Transverse colon (tissue), 4 donors: Measurements from ENCODE around the gene RNLS. TPM values are rescaled to one million over a fixed set of nuclear protein-coding genes. Genes with fewer than 3 reads are reported as not detected.

ENCODE experiments used
- DNase-seq: peaks from one replicate; pipeline ENCODE4 v3.0.0-alpha.2; 2019
- H3K27ac ChIP-seq, 4 donors: fragments of 200-600 bp; sonication (generic); 2 replicates each; pipeline ENCODE4 v1.5.1; 2016 to 2018; ENCODE audit warnings: inconsistent platforms in 4 of 4
- H3K27me3 ChIP-seq: fragments of 200-600 bp; sonication (generic); 2 replicates; pipeline ENCODE4 v1.5.1; 2017; ENCODE audit warnings: inconsistent platforms
- H3K36me3 ChIP-seq, 4 donors: fragments of 200-600 bp; sonication (generic); 2 replicates each; pipeline ENCODE4 v1.5.1; 2017 to 2019; ENCODE audit warnings: inconsistent platforms in 4 of 4
- H3K4me1 ChIP-seq, 4 donors: fragments of 200-600 bp; sonication (generic); 2 replicates each; pipeline ENCODE4 v1.5.1; 2017 to 2020; ENCODE audit warnings: inconsistent platforms in 4 of 4
- H3K4me3 ChIP-seq, 4 donors: fragments of 200-600 bp; sonication (generic); 1 replicate in 1 of 4; 2 replicates in 3 of 4; pipeline versions ENCODE4 v1.5.1 to v1.6.1; 2017 to 2019; ENCODE audit warnings: inconsistent platforms in 4 of 4
- H3K9me3 ChIP-seq, 2 donors: fragments of 200-600 bp; sonication (generic); 2 replicates each; pipeline ENCODE4 v1.5.1; 2017 to 2019; ENCODE audit warnings: inconsistent platforms in 2 of 2
- EP300 ChIP-seq: sonication (generic); formaldehyde crosslinking; IDR thresholded peaks from one replicate; pipeline ENCODE4 v1.6.1; 2017; ENCODE audit warnings: antibody characterized with exemption, low read depth
- POLR2A ChIP-seq: fragments of 450-650 bp; IDR thresholded peaks from one replicate; pipeline ENCODE4 v1.6.1; 2016; ENCODE audit warnings: antibody characterized with exemption, mild to moderate bottlenecking, moderate library complexity
- POLR2AphosphoS5 ChIP-seq, 3 donors: sonication (generic); formaldehyde crosslinking; IDR thresholded peaks; one replicate each; pipeline ENCODE4 v1.6.1; 2016; ENCODE audit warnings: antibody characterized with exemption in 3 of 3
- WGBS, 2 donors: methylation state at CpG; one replicate each; pipeline ENCODE4 v1.1.5; 2018; ENCODE audit warnings: low coverage in 1 of 2; 5-methylcytosine and 5-hydroxymethylcytosine counted together
- in situ Hi-C, 4 donors: fragments of 200-750 bp; cut with MboI; loops; one replicate each; pipeline versions ENCODE4 v1.15.0 to v1.15.1; 2017; ENCODE audit warnings: low sequenced_read_pairs in 3 of 4, low pct_ligation_motif_present in 1 of 4, low pct_unique_long_range_greater_than_20kb in 1 of 4
- intact Hi-C: fragments of 100-400 bp; cut with DNase I; formaldehyde crosslinking; loops from one replicate; pipeline ENCODE4 v1.15.1; 2023; ENCODE audit warnings: low total_unique reads
- total RNA-seq, 4 donors: library from RNA; depleted of rRNA; stranded (reverse); fragments of >200 nt; gene quantifications; one replicate each; pipeline ENCODE4 v1.1.0, GENCODE V29; 2016
- TF ChIP-seq, protein P1 (sequence below), 5 experiments: fragments of 200-600 bp in 3 of 5; fragments of 450-650 bp in 2 of 5; sonication (generic) in 3 of 5; IDR thresholded peaks; 1 replicate in 2 of 5; 2 replicates in 3 of 5; pipeline ENCODE4 v1.5.1; 2016 to 2017; ENCODE audit warnings: antibody characterized with exemption in 5 of 5, inconsistent platforms in 3 of 5, mild to moderate bottlenecking in 2 of 5, moderate library complexity in 1 of 5

Gene RNLS
- total RNA-seq, 4 donors from 2014 or later, result 2.4 to 78.2 (median 28.9) TPM

DNA sequence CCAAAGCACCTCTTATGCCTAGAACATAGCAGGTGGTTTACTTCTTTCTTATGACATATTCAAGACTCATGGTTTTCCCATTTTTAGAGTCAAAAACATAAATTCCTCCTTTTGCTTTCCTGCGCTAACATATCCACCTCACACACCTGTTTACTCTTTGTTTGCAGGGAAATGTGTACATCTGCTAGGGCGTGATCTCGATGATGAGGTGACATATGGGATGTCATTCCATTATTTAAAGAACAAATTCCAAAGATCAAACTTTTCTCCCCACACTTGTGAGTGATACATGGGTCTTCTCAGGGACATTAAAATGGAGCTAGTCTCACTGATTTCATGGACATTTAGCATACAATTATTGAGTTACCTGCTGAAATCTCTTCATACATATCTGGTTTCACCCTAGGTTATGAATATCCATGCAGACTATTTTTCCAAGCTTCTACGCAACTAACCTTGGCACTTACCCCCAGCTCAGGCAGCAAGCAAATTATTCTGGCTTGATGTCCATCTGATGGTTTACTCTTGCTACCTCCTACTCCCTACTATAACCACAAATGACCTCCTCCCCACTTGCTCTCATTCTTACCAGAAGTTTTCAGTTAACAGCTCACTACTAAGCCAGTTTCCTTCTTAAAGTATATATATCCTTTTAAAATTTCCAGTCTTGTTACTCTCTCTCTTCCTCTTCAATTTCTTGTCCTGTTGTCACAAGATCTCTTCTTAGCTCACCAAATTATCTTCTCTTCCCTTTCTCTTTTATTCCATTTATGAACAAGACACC is 208.5 kb downstream of the RNLS start:
- no peak for DNase-seq
- in situ Hi-C loops (loop anchor here in 1 of 4 donors (25.0 kb wide), 1 partner anchor 512 kb away; the partner anchor contains the start of genes KLLN and PTEN), intact Hi-C loops (no loop called here)
- 73 to 75% methylated on average over 4 of the region's 4 CpGs for WGBS, 2 donors
- Histone ChIP-seq H3K9me3 (no peaks in the 10 kb centered on the region), H3K27ac (peak overlapping the region; percentile 15 to 70 (median 58)), H3K36me3 (no peaks in the 10 kb centered on the region), H3K4me1 (peaks cover 0 to 58% (median 29%) of the 10 kb centered on the region in 4 donors), H3K4me3 (no peak overlapping the region), H3K27me3 (no peaks in the 10 kb centered on the region)
- TF ChIP-seq, protein P1, sequence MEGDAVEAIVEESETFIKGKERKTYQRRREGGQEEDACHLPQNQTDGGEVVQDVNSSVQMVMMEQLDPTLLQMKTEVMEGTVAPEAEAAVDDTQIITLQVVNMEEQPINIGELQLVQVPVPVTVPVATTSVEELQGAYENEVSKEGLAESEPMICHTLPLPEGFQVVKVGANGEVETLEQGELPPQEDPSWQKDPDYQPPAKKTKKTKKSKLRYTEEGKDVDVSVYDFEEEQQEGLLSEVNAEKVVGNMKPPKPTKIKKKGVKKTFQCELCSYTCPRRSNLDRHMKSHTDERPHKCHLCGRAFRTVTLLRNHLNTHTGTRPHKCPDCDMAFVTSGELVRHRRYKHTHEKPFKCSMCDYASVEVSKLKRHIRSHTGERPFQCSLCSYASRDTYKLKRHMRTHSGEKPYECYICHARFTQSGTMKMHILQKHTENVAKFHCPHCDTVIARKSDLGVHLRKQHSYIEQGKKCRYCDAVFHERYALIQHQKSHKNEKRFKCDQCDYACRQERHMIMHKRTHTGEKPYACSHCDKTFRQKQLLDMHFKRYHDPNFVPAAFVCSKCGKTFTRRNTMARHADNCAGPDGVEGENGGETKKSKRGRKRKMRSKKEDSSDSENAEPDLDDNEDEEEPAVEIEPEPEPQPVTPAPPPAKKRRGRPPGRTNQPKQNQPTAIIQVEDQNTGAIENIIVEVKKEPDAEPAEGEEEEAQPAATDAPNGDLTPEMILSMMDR (IDR thresholded peaks at IDR 0.05), result no peak
- peak in 1 of 3 donors; percentile 29 for TF ChIP-seq POLR2AphosphoS5 (IDR thresholded peaks at IDR 0.05)
- TF ChIP-seq POLR2A, result no peak
- no peak for TF ChIP-seq EP300

DNA sequence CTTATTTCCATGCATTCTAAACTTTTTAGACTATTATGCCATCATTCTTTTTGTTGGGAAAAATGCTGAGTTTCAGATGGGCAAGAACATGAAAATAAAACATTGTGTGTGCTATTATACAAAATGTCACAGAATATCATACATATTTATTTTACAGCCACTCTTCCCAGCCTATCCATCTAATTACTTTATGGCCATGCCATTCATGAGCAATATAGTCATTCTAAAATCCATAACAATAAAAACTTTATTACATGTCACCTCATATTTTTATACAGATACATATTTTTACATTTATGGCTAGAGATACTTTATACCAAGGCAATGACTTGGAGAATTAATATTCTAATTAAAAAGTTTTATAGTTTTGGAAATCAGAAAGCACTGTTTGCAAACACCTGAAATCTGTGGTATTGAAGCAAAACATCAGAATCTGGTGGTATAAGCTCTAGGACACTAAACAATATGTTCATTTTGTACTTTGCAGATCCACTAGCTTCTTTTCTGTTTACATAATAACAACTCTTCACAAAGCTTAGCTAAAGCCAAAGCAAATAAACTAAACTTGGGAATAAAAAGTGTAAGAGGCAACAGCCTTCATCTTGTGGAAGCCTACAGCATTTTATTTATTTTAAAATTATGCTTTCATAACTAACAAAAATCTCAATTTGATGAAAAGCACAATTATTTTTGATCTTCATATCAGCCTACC is 210.1 kb downstream of the RNLS start:
- no peaks in the 10 kb centered on the region for H3K36me3 ChIP-seq
- no peak overlapping the region for H3K4me3 ChIP-seq
- intact Hi-C loops, result no loop called here
- peaks cover 0 to 53% (median 27%) of the 10 kb centered on the region in 4 donors for H3K4me1 ChIP-seq
- no peak for DNase-seq
- TF ChIP-seq EP300 (no peak), POLR2A (no peak), POLR2AphosphoS5 (IDR thresholded peaks at IDR 0.05) (no peak)
- TF ChIP-seq, protein P1 (IDR thresholded peaks at IDR 0.05), result no peak
- peak overlapping the region; percentile 70 to 77 (median 76) for H3K27ac ChIP-seq
- no peaks in the 10 kb centered on the region for H3K9me3 ChIP-seq
- no peaks in the 10 kb centered on the region for H3K27me3 ChIP-seq
- in situ Hi-C loops, result no loop called here

DNA sequence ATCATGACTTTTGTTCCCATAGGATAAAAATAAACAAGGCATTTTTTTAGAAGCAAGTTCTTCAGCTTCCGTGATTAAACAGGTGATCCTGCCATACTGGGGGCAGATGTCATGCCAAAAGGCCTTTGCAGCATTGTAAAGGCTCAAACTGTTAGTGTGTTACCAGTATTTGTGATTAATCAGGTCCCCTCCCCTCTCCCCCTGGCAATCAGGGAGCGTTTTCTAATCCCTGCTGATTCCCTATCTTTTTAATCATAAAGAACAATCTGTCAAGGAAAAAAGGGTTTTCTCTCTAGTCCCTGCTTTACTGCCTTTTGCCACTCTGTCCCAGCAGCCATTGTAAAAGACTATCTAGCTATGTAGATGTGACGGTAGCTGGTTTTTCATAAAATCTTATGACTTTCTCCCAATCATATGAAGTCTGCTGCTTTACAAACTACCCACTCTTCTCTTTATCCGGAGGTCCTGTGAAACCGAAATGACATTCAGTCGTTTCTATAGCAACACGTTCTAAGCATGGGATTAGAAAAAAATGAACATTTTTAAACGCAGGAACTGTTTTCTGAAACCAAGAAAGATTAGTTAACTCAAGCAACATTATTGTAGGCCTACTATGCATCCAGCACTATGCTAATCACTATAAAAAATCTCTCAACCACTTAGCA is 210.9 kb downstream of the RNLS start:
- Histone ChIP-seq H3K4me1 (peaks cover 0 to 53% (median 27%) of the 10 kb centered on the region in 4 donors), H3K27me3 (no peaks in the 10 kb centered on the region), H3K36me3 (no peaks in the 10 kb centered on the region), H3K9me3 (no peaks in the 10 kb centered on the region), H3K4me3 (no peak overlapping the region), H3K27ac (peak overlapping the region; percentile 70 to 77 (median 76))
- in situ Hi-C loops (no loop called here), intact Hi-C loops (no loop called here)
- 47 to 54% methylated on average over 7 to 8 of the region's 8 CpGs for WGBS, 2 donors
- no peak for TF ChIP-seq POLR2A
- TF ChIP-seq, protein P1 (IDR thresholded peaks at IDR 0.05), result no peak
- no peak for TF ChIP-seq EP300
- no peak for TF ChIP-seq POLR2AphosphoS5 (IDR thresholded peaks at IDR 0.05)
- no peak for DNase-seq

DNA sequence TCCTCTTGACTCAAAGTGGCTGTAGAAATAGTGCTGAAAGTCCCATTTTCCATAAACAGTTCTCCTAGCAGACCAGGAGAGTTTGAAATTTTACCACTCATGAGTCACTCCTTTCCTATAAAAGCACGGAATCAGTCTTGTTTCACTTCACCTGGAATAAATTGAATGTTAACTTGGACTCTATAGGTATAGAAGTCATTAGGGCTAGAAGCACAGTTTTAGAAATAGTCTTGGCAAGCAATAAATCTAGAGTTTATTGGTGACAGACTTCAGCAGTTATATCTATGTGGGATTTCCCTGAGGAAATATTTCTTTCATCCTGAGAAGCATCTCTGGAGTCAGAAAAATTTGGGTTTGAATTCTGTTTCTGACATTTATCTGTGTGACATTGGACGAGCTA is 212.4 kb downstream of the RNLS start:
- H3K4me1 ChIP-seq, result peaks cover 0 to 49% (median 27%) of the 10 kb centered on the region in 4 donors
- H3K9me3 ChIP-seq, result no peaks in the 10 kb centered on the region
- no peaks in the 10 kb centered on the region for H3K36me3 ChIP-seq
- in situ Hi-C loops, result no loop called here
- H3K4me3 ChIP-seq, result no peak overlapping the region
- H3K27me3 ChIP-seq, result no peaks in the 10 kb centered on the region
- DNase-seq, result no peak
- 59 to 71% methylated on average over 2 of the region's 2 CpGs for WGBS, 2 donors
- peak overlapping the region; percentile 4 to 77 (median 42) for H3K27ac ChIP-seq
- TF ChIP-seq EP300, result no peak
- intact Hi-C loops, result no loop called here
